Fibroblast of lung (primary cell): Measurements from ENCODE around the gene USP20. TPM values are rescaled to one million over a fixed set of nuclear protein-coding genes. Genes with fewer than 3 reads are reported as not detected.

ENCODE experiments used
- DNase-seq, 2 donors: peaks; one replicate each; pipeline versions ENCODE4 v3.0.0 to v3.0.0-alpha.2; 2010; ENCODE audit warnings: low read depth in 2 of 2
- H2AFZ ChIP-seq: 2 replicates; pipeline ENCODE4 v1.5.1; 2012; ENCODE audit warnings: low read length, control low read depth, inconsistent platforms
- H3K27ac ChIP-seq: 2 replicates; pipeline ENCODE4 v1.5.1; 2011; ENCODE audit warnings: low read length, control low read depth; ENCODE audit not compliant: insufficient read depth
- H3K27me3 ChIP-seq: 2 replicates; pipeline ENCODE4 v1.5.1; 2011; ENCODE audit warnings: mild to moderate bottlenecking, low read length; ENCODE audit not compliant: control insufficient read depth, insufficient read depth
- H3K36me3 ChIP-seq: 2 replicates; pipeline ENCODE4 v1.5.1; 2011; ENCODE audit warnings: low read length; ENCODE audit not compliant: control insufficient read depth, insufficient read depth
- H3K4me1 ChIP-seq: 2 replicates; pipeline ENCODE4 v1.5.1; 2011; ENCODE audit warnings: low read length; ENCODE audit not compliant: control insufficient read depth, insufficient read depth; ENCODE audit errors: extremely low read depth
- H3K4me2 ChIP-seq: 2 replicates; pipeline ENCODE4 v1.5.1; 2011; ENCODE audit warnings: low read length, control low read depth; ENCODE audit not compliant: insufficient read depth; ENCODE audit errors: extremely low read depth
- H3K4me3 ChIP-seq, 4 experiments: fragments of 200-600 bp in 1 of 4; sonication (generic) in 1 of 4; replicated peaks in 1 of 4; 2 replicates each; pipeline ENCODE4 v1.5.1; 2011 to 2016; ENCODE audit warnings: low read length in 4 of 4, low read depth in 3 of 4, mild to moderate bottlenecking in 3 of 4, control low read depth in 2 of 4, inconsistent platforms in 1 of 4, mixed read lengths in 1 of 4; ENCODE audit not compliant: insufficient read depth in 1 of 4; ENCODE audit errors: control extremely low read depth in 1 of 4
- H3K79me2 ChIP-seq: 2 replicates; pipeline ENCODE4 v1.5.1; 2012; ENCODE audit warnings: mild to moderate bottlenecking, low read length, inconsistent platforms; ENCODE audit not compliant: control insufficient read depth, insufficient read depth
- H3K9ac ChIP-seq: 2 replicates; pipeline ENCODE4 v1.5.1; 2011; ENCODE audit warnings: mild to moderate bottlenecking, low read length, control low read depth; ENCODE audit not compliant: insufficient read depth
- H3K9me3 ChIP-seq: 2 replicates; pipeline ENCODE4 v1.5.1; 2012; ENCODE audit warnings: low read depth, low read length; ENCODE audit not compliant: control insufficient read depth, insufficient read depth
- H4K20me1 ChIP-seq: 2 replicates; pipeline ENCODE4 v1.5.1; 2011; ENCODE audit warnings: low read length; ENCODE audit not compliant: control insufficient read depth, insufficient read depth; ENCODE audit errors: extremely low read depth
- EZH2 ChIP-seq: IDR thresholded peaks from 2 replicates; pipeline ENCODE4 v1.5.1; 2012; ENCODE audit warnings: low read length, control low read depth, mild to moderate bottlenecking; ENCODE audit errors: missing control alignments
- polyA plus RNA-seq, 2 donors: library from polyadenylated mRNA; depleted of rRNA in 1 of 2; stranded (reverse) in 1 of 2; unstranded in 1 of 2; fragments of >200 nt; gene quantifications; 2 replicates each; pipeline ENCODE4 v1.2.1, GENCODE V29; 2011 to 2012; ENCODE audit warnings: missing spikeins in 1 of 2
- total RNA-seq: library from RNA; depleted of rRNA; stranded (reverse); fragments of >200 nt; gene quantifications from 2 replicates; pipeline ENCODE4 v1.2.1, GENCODE V29; 2014
- TF ChIP-seq, protein P1 (sequence below), 2 donors: IDR thresholded peaks in 1 of 2; conservative IDR thresholded peaks in 1 of 2; 1 replicate in 1 of 2; 2 replicates in 1 of 2; pipeline ENCODE4 v1.5.1; 2011 to 2012; ENCODE audit warnings: low read length in 2 of 2, control low read depth in 1 of 2, inconsistent platforms in 1 of 2, low read depth in 1 of 2, mild to moderate bottlenecking in 1 of 2

The USP20 gene
- total and polyA plus RNA-seq, 2 donors (not counting 1 experiment from before 2014, with no cell fraction given): 6.7 to 12.9 TPM

DNA sequence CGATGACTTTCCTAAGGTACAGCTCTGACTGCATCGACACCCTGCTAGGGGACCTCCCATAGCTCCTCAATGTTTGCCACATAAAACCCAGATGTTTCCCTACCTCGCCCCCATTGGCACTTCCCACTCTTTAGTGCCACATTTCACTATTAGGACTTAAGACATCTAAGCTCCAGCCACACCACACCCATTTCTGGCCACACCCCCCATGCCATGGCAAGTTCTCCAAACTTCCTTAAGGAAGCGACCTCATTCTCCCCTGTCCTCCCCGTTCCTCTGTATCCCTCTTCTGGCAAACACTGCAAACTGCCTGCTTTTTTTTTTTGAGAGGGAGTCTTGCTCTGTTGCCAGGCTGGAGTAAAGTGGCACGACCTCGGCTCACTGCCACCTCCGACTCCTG is 62.9 kb downstream of the USP20 start:
- TF ChIP-seq, protein P1, sequence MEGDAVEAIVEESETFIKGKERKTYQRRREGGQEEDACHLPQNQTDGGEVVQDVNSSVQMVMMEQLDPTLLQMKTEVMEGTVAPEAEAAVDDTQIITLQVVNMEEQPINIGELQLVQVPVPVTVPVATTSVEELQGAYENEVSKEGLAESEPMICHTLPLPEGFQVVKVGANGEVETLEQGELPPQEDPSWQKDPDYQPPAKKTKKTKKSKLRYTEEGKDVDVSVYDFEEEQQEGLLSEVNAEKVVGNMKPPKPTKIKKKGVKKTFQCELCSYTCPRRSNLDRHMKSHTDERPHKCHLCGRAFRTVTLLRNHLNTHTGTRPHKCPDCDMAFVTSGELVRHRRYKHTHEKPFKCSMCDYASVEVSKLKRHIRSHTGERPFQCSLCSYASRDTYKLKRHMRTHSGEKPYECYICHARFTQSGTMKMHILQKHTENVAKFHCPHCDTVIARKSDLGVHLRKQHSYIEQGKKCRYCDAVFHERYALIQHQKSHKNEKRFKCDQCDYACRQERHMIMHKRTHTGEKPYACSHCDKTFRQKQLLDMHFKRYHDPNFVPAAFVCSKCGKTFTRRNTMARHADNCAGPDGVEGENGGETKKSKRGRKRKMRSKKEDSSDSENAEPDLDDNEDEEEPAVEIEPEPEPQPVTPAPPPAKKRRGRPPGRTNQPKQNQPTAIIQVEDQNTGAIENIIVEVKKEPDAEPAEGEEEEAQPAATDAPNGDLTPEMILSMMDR (conservative IDR thresholded peaks at IDR 0.05 in 1 of 2, IDR thresholded peaks at IDR 0.05 in 1 of 2; ENCODE audit: low read depth in 1 of 2, low read length in 2 of 2): no peak
- no peak for TF ChIP-seq EZH2
- H3K79me2 ChIP-seq: no peaks in the 10 kb centered on the region
- H3K4me2 ChIP-seq: no peak overlapping the region
- DNase-seq: peak; percentile 33 to 36
- H3K4me1 ChIP-seq: no peaks in the 10 kb centered on the region
- H3K9ac ChIP-seq: no peak overlapping the region
- no peak overlapping the region for H3K27ac ChIP-seq
- H4K20me1 ChIP-seq: no peaks in the 10 kb centered on the region
- H2AFZ ChIP-seq: no peak overlapping the region
- no peaks in the 10 kb centered on the region for H3K27me3 ChIP-seq
- peaks cover 5% of the 10 kb centered on the region for H3K36me3 ChIP-seq
- H3K9me3 ChIP-seq: no peaks in the 10 kb centered on the region
- H3K4me3 ChIP-seq: no peak overlapping the region

DNA sequence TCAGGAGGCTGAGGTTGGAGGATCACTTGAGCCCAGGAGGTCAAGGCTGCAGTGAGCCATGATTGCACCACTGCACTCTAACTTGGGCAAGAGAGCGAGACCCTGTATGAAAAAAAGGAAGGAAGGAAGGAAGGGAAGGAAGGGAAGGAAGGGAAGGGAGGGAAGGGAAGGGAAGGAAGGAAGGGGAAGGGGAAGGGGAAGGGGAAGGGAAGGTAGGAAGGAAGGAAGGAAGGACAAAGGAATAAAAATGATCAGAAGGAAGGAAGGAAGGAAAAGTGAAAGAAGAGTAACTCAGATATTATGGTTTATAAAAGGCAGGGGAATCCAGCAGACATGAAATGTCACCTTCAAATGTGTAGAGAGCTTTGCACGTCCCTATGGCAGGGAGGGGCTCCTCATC is 64.4 kb downstream of the USP20 start:
- DNase-seq: no peak
- Histone ChIP-seq H3K4me2 (no peak overlapping the region), H3K9ac (no peak overlapping the region), H4K20me1 (no peaks in the 10 kb centered on the region), H3K27ac (no peak overlapping the region), H3K27me3 (no peaks in the 10 kb centered on the region), H3K9me3 (no peaks in the 10 kb centered on the region), H3K36me3 (peaks cover 5% of the 10 kb centered on the region), H2AFZ (no peak overlapping the region), H3K79me2 (no peaks in the 10 kb centered on the region), H3K4me3 (no peak overlapping the region), H3K4me1 (no peaks in the 10 kb centered on the region)
- TF ChIP-seq, protein P1 (conservative IDR thresholded peaks at IDR 0.05 in 1 of 2, IDR thresholded peaks at IDR 0.05 in 1 of 2; ENCODE audit: low read depth in 1 of 2, low read length in 2 of 2): no peak
- no peak for TF ChIP-seq EZH2

DNA sequence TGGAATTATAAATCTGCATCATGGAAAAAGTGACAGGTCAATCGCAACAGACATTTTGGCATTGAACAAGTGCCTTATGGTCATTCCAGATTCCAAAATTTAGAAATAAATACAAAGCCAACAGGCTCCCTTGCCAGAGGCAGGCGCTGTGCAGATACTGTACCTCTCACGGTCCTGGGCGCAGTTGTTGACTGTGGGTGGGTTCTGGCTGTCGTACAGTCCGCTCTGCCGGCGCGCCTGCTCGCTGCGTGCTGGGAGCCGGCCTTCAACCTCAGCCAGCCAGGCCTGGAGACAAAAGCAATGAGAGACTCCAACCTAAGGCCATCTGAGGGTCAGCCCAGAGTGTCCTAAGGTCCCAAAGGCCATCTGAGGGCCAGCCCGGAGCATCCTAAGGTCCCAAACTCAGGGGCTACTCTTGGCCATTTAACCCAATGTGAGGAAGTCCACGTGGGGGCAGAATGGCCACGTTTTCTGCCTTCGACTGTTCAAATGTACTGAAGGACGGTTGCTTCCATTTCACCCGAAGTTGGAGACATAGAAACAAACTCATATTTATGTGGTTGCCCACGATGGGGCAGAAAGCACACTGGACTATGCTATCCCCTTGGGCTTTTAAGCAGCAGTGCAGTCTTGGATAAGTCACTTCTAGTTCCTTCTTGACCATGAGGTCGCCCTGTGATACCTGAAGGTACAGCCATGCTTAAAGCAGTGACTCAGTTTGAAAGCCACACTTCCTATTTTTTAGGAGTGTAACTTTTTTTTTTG is 65.2 kb downstream of the USP20 start:
- no peak for TF ChIP-seq EZH2
- TF ChIP-seq, protein P1 (conservative IDR thresholded peaks at IDR 0.05 in 1 of 2, IDR thresholded peaks at IDR 0.05 in 1 of 2; ENCODE audit: low read depth in 1 of 2, low read length in 2 of 2): no peak
- Histone ChIP-seq H3K27me3 (no peaks in the 10 kb centered on the region), H4K20me1 (no peaks in the 10 kb centered on the region), H3K9me3 (no peaks in the 10 kb centered on the region), H3K4me3 (no peak overlapping the region), H3K27ac (no peak overlapping the region), H3K9ac (no peak overlapping the region), H3K4me1 (no peaks in the 10 kb centered on the region), H2AFZ (no peak overlapping the region), H3K36me3 (peaks cover 5% of the 10 kb centered on the region), H3K4me2 (no peak overlapping the region), H3K79me2 (no peaks in the 10 kb centered on the region)
- DNase-seq: no peak
